ENCODE measurements around the gene EMSY.
"Not testable (repeated sequence)": the region's sequence is repeated elsewhere in the genome, so short reads cannot be mapped to it uniquely, and the experiment has no call there.

Gene EMSY

DNA sequence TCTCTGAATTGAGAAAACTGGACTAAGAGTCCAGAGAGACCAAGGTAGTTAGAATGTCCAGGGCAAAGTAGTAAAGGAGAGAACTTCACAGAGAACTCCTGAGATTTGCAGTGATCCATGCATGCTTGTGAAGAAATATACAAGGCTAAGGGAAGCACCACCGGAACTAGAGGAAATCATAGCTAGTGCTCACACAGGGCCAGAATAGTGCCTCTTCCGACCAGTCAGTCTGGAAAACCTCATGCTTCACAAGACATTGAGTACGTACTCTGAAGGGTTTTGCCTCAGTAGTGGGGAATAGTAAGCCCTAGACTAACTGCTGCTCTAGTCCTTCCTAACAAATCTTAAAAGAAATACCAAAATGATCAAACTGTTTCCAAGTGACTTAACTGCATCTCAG, 117.7 kb downstream of the EMSY start:
- no peak for DNase-seq (ENCODE audit: extremely low read depth in 1 of 2, low read depth in 1 of 2)

DNA sequence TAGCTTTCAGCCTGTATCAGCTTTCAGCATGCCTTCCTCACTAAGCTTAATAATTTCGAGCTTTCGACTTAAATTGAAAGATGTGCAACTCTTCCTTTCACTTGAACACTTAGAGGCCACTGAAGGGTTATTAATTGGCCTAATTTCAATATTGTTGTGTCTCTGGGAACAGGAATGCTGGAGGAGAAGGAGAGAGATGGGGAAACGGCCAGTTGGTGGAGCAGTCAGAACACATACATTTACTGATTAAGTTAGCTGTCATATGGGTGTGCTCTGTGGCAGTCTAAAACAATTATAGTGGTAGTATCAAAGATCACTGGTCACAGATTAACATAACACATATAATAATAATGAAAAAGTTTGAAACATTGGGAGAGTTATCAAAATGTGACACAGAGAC, 119.5 kb downstream of the EMSY start:
- no peak for DNase-seq (ENCODE audit: extremely low read depth in 1 of 2, low read depth in 1 of 2)

DNA sequence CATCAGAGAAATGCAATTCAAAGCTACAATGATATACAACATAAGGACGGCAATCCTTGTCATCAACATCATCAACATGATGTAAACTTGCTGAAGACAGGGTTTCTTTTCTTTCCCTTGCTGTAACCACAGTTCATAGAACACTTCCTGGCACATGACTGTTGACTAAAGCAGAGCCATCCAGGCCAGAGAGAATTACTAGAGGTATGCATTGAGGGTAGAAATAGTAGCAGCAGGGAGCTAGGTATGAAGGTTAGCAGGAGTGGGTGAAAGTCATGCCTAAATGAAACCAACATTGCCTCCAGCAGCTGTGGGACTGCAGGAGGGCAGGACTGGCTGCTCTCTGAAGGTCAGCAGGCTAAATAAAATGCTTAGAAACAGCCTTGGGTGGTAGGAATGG, 122.0 kb downstream of the EMSY start:
- no peak for DNase-seq (ENCODE audit: extremely low read depth in 1 of 2, low read depth in 1 of 2)

DNA sequence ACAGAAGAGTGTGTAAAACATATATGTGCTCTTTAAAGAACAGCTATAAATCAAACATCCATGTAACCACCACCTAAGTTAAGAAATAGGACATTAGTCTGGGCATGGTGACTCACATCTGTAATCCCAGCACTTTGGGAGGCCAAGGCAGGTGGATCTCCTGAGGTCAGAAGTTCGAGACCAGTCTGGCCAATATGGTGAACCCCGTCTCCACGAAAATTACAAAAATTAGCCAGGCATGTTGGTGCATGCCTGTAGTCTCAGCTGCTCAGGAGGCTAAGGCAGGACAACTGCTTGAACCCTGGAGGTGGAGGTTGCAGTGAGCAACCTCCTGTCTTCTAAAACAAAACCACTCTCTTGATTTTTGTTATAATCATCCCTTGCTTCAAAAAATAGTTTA, 122.4 kb downstream of the EMSY start:
- no peak for DNase-seq (ENCODE audit: extremely low read depth in 1 of 2, low read depth in 1 of 2)

DNA sequence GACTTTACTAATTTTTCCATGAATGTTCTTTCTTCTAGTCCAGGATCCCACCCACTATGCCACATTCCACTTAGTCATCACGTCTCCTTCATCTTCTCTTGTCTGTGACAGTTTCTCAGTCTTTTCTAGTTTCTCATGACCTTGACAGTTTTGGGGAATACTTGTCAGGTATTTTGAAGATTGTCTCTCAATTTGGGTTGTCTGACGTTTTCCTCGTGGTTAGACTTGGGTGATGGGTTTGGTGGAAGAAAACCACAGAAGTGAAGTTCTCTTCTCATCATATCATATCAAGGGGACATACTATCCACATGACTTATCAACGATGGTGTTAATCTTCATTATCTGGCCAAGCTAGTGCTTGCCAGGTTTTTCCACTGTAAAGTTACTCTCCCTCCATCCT, 123.3 kb downstream of the EMSY start:
- DNase-seq (ENCODE audit: extremely low read depth in 1 of 2, low read depth in 1 of 2), result no peak

DNA sequence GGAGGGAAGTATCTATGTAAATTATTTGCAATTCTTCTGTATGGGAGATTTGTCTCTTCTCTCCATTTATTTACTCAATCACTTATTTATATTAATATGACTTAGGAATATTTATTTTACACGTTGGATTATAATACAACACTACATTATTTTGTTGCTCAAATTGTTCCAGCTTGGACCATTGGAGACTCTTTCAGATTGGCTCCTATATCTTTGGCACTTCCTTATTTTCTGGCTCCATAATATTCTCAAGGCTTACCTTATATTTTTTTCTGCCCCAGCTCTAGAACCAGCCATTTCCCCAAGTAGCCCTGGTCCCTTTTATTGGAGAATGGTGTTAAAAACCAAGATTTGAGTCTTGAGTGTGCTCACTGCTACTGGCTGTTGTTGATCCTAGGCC, 123.8 kb downstream of the EMSY start:
- DNase-seq (ENCODE audit: extremely low read depth in 1 of 2, low read depth in 1 of 2), result no peak

DNA sequence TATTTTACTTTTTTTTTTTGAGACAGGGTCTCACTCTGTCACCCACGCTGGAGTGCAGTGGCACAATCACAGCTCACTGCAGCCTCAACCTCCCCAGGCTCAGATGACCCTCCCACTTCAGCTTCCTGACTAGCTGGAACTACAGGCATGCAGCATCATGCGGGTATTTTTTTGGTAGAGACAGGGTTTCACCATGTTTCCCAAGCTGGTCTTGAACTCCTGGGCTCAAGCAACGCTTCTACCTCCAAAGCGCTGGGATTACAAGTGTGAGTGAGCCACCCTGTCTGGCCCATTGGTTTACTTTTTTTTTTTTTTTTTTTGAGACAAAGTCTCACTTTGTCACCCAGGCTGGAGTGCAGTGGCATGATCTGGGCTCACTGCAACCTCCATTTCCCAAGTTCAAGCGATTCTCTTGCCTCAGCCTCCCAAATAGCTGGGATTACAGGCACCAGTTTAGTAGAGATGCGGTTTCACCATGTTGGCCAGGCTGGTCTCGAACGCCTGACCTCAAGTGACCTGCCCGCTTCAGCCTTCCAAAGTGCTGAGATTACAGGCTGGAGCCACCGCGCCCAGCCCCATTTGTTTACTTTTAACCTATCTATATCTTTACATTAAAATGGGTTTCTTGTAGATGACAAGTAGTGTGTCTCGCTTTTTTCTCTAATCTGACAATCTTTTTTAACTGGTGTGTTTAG, 127.5 kb downstream of the EMSY start:
- DNase-seq (ENCODE audit: extremely low read depth in 1 of 2, low read depth in 1 of 2), result not testable (repeated sequence)

DNA sequence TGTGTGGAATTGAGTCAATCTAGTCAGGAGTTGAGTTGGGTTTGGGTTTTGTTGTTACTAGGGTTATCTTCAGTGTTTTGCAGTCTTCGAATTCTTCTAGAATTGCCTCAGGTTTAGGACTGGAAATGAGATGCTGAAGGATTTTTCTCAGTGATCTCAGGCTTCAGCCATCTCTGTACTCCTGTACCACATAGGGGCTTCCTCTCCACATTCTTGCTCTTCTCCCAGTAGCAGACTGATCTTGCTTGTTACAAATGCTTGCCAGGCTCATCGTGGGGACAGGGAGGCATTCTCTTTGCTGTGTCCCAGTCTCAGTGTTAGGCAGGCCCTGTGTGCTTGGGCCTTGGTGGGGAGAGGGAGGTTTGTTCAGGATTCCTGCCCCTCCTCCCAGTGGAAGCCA, 129.6 kb downstream of the EMSY start:
- DNase-seq (ENCODE audit: extremely low read depth in 1 of 2, low read depth in 1 of 2), result no peak

DNA sequence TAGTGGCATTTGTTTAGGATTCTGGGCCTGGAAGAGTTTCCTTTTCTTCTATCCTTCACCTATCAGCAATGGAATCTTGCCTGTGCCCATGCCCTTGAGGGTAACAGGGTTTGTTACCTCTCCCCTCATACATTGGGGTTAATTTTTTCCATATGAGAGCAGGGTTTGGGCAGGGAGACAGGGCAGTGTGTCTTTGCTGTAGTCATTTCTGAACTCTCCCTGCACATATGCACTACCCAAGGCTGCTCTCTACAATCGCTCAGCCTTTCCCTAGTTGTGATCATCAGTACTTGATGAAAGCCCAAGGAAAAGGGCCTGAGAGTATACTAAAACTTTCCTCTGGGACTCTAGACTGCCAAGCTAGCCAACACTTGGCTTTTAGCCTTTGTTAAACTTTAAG, 130.1 kb downstream of the EMSY start:
- no peak for DNase-seq (ENCODE audit: extremely low read depth in 1 of 2, low read depth in 1 of 2)

DNA sequence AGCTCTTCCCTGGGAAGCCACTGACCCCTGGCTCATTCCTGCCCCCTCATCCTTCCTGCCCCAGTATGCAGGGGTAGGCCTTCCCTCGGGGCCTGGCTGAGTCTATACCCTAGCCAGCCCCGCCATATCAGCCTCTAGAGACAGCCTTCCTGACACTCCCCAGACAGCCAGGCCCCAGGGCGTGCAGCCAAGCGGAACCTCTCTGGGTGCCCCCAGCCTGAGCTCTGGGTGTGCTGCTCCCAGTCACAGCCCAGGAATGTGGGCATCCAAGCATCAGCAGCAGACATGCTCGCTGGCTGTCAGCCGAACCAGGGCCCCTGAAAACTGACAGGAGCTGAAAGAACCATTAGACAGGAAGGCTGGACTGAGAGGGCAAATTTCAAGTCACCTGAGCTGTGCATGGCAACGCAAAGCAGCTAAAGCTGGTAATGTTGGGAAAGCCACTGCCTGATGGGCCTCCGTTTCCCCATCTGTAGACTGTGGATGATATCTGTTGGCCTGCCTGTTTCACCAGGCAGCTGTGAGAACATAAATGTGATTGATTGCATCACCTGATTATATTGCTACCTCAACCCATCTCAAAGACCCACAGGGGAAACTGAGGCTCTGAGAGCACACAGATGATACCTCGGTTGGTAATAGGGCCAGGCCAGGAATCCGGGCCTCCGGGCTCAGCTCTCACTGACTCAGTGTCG, 132.6 kb downstream of the EMSY start:
- DNase-seq (ENCODE audit: extremely low read depth in 1 of 2, low read depth in 1 of 2), result no peak

DNA sequence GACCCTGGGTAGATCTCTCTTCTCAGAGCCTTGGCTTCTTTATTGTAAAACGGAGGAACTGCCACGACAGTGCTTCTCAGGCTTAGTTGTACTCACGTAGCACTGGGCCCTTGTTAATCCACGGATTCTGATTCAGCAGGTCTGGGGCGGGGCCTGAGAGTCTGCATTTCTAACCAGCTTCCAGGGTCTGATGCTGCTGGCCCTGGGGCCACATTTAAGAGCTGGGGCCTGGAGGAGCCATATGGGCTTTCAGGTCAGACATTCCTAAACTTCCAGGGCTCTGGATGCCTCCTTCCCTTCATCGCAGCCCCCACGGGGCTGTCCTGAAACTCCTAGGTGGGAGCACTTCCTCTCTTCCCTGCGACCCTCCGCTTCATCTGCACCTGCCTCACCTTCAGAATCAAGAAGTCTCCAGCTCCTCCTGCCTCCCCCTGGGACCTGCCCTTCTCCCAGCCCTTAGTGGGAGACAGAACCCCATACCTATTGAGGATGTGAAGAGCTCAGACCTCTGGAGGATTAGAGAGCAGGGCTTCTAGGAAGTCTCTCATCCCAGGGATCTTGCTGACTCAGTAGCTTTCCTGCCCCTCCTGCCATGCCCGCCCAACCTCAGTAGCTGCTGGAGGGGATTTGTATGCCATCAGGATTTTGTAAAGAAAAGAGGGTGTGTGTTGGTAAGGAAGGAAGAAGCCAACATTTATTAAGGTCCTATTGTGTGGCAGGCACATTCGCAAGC, 133.3 kb downstream of the EMSY start:
- no peak for DNase-seq (ENCODE audit: extremely low read depth in 1 of 2, low read depth in 1 of 2)

DNA sequence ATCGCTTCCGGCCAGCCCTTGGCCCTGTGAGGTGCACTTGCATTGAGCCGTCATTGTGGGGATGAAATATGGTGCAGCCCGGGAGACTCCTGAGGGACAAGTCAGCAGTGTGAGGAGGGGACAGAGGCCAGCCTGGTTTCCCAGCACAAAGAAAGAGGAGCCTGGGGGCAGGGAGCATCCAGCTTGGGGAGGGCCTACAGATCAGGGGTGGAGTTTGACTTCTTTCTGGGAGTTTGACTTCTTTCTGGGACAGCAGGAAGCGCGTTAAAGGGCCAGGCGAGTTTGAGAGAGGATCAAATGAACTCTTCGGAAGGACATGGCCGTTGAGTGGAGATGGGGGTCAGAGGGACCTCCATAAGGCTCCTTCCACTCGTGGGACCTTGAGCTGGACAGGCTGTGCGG, 133.8 kb downstream of the EMSY start:
- no peak for DNase-seq (ENCODE audit: extremely low read depth in 1 of 2, low read depth in 1 of 2)

DNA sequence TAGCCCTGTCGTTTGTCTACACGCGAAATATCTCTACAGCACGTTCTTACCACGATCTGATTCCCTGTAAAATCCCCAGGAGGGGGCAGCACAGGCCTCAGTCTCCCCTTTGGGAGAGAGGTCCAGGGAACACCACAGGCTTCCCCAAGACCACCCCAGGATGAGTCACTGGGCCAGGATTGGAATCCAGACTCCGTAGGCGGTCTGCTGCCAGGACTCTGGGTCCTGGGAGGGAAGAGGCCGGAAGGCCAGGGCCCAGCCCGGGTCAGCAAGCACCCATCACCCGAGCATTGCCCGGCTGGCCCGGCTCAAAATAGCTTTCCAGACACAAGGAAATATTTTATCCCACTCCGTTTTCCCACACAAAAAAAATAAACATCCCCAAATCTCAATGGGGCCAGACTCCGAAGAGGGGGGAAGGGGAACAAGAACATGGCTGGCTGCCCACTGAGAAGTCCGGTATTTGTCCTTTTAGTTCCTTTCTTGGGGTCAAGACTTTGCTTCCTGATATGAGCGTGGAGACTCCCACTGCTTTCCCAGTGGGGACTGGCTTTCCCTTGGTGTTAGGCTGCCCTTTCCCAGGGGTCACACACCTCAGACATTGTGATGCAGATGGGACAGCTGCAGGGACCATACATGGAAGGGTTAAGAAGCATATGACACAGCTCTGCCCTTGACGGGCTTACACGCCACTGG, 134.4 kb downstream of the EMSY start:
- no peak for DNase-seq (ENCODE audit: extremely low read depth in 1 of 2, low read depth in 1 of 2)

DNA sequence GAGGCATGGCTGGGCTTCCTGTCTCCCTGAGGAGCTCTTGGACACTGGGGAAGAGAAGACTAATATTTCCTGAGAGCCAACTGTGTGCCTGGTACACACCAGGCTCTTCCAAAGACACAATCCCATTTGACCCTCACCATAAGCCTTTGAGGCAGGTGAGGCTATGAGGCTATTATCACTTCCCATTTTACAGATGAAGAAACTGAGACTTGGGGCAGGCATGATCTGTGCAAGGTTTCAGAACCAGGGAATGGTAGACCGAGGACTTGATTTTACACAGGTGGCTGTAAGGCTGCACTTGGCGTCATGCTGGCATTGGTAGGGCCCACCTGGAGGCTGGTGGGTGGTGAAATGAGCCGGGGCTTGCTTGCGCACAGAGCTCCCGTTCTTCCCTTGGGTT, 134.9 kb downstream of the EMSY start:
- DNase-seq (ENCODE audit: extremely low read depth in 1 of 2, low read depth in 1 of 2), result no peak

DNA sequence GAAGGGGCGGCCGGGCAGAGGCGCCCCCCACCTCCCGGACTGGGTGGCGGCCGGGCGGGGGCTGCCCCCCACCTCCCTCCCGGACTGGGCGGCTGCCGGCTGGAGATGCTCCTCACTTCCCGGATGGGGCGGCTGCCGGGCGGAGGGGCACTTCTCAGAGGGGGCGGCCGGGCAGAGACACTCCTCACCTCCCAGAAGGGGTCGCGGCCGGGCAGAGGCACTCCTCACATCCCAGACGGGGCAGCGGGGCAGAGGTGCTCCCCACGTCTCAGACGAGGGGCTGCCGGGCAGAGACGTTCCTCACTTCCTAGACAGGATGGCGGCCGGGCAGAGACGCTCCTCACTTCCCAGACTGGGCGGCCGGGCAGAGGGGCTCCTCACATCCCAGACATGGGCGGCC, 137.7 kb downstream of the EMSY start:
- DNase-seq (ENCODE audit: extremely low read depth in 1 of 2, low read depth in 1 of 2), result not testable (repeated sequence)

DNA sequence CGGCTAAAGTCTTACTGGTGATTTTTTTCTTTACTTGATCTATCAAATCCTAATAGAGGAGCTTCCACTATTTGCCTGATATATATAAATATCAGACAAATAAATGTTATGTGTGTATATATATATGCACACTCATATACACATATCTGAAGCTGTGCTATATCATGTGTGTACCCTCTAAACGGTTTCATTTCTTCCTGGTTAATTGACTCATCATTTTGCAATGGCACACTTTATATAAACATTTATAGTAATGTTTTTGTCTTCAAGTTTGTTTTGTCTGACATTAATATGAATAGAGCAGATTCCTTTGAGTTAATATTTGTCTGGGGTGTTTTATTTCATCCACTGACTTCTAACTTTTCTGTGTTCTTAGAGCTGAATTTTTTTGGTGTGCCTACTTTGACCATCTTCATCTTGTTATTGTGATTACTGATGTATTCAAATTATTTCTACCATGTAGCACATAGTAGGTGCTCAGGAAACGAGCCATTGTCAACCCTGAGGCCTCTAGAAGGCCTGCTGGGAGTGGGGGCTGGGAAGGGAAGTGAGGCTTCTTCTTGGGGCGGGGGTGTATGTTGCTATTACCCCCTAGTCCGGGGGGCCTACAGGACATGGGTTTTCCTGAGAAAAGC, 143.1 kb downstream of the EMSY start:
- DNase-seq (ENCODE audit: extremely low read depth in 1 of 2, low read depth in 1 of 2), result no peak

DNA sequence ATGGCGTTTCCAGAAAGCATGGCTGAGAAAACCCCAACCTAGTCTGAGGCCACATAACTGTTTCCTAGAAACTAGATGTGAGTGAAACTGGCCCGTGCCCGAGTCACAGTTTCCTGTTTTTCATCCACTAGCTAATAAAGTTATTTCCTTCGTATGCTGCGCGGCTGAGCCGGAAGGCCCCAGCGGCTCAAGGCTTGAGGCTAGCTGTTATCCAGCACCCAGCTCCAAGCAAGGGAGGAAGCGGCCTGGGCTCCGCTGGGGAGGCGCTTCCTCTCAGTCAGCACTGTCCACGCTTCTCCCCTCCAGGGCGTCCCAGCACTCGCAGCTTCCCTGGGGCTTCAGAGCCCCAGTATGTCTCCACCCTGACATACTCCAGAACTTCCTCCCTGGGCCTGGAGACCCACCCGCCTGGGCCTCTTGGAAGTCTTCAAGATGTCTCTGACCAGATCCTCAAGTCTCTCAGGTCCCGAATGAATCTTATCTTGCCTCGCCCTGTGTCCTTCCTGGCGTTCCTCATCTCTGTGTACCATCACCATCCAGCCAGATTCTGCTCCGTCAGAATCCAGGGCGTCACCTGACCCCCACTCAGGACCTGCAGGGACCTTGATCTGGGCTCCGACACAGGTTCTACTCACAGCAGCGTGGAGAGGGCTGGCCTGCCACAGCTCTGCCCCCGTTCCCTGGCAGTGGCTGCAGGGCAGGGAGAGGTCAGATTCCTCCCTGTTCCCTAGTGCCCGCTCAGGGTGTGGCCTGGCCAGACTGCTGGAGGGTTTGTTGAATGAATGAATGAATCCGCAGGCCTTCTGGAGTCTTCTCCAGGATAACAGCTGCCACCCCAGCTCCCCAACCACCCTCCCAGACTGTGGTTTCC, 143.9 kb downstream of the EMSY start:
- DNase-seq (ENCODE audit: extremely low read depth in 1 of 2, low read depth in 1 of 2), result peak; percentile 31 to 65

DNA sequence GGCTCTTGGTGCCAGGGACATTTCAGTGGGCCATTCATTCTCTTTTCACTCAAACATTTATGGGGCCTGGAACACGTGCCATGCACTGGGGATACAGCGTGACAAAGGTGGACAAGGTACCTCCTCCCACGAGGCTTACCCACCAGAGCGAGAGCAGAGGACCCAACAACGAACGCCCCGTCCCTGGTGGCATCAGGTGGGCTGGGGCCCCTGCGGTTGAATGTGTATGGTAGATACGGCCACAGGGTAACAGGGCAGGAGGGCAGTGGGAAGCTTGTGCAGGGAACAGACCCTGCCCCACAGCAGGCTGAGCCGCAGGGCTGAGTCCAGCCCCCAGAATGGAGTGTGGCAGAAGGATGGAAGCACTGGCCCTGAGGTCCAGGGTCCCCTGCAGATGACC, 144.7 kb downstream of the EMSY start:
- no peak for DNase-seq (ENCODE audit: extremely low read depth in 1 of 2, low read depth in 1 of 2)

DNA sequence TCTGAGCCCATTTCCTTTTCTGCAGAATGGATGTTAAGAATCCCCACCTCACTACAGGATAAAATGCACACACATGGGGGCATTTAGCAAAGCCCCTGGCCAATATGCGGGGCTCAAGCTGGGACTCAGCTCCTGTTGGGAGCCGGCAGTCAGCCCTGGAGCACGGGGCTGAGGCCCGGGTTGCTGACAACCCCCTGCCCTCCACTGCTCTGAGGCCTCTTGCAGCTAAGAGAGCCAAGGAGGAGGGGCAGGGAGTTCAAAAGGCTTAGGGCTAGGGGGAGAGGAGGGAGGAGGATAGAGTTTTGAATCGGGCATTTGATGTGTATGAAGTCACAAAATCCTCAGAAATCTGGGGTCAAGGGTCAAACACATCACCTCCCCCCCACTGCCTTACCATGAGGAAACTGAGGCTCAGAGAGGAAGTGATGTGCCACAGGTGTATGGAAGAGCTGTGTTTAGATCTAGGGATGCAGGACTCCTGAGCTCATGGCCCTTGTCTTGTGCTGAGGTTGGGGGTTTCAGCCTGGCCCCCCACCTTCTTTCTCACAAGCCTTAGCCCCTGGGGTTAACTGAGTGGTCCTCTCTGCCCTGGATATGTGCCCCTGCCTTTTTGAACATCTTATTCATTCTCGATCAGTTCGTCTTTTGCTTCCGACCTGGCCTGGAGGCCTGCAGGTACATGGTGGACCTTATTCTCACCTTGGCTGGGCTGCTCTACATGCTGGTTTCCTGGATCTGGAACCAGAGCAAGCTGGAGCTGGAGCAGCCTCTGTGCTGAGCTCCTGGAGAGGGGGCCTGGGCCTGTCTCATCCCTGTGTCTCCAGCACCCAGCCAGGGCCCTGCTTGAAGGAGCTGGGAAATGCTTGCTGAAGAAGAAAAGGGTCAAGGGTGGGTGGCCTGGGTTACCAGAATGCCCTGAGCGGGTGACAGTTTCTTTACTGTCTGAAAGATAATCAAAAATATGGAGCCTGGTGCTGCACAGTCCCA, 145.4 kb downstream of the EMSY start:
- DNase-seq (ENCODE audit: extremely low read depth in 1 of 2, low read depth in 1 of 2), result no peak

Measured in stimulated activated CD8-positive, alpha-beta memory T cell treated with anti-CD3 and anti-CD28 coated beads, Interleukin-7, amount 100 ng/mL, for 48 hours (primary cell).